HepG2 (cell line): ENCODE measurements around the gene ENO1. TPM values are rescaled to one million over a fixed set of nuclear protein-coding genes. Genes with fewer than 3 reads are reported as not detected.

ENCODE experiments used
- DPF2 ChIP-seq: sonication (generic); formaldehyde crosslinking; IDR thresholded peaks from 2 replicates; pipeline ENCODE4 v1.4.0; 2020; ENCODE audit warnings: mild to moderate bottlenecking, low read depth, missing genetic modification reagents, borderline replicate concordance
- SATB2 ChIP-seq: sonication (generic); formaldehyde crosslinking; IDR thresholded peaks from 2 replicates; pipeline ENCODE4 v1.5.0; 2020; ENCODE audit warnings: missing genetic modification reagents
- ZBTB26 ChIP-seq: IDR thresholded peaks from 2 replicates; pipeline ENCODE4 v1.6.1; 2016; ENCODE audit warnings: missing compliant biosample characterization, missing genetic modification reagents, borderline replicate concordance
- ZMAT3 ChIP-seq: sonication (generic); formaldehyde crosslinking; conservative IDR thresholded peaks from 2 replicates; pipeline ENCODE4 v1.7.0; 2021; ENCODE audit warnings: missing genetic modification reagents
- ZNF34 ChIP-seq: sonication (generic); formaldehyde crosslinking; IDR thresholded peaks from 2 replicates; pipeline ENCODE4 v1.4.0; 2020; ENCODE audit warnings: mild to moderate bottlenecking, missing genetic modification reagents, borderline replicate concordance
- ZNF589 ChIP-seq: sonication (generic); formaldehyde crosslinking; conservative IDR thresholded peaks from 2 replicates; pipeline ENCODE4 v1.8.0; 2022; ENCODE audit warnings: mild to moderate bottlenecking, moderate library complexity, missing genetic modification reagents
- ZNF629 ChIP-seq: sonication (generic); formaldehyde crosslinking; conservative IDR thresholded peaks from 2 replicates; pipeline ENCODE4 v1.5.0; 2020; ENCODE audit warnings: missing genetic modification reagents
- ZNF674 ChIP-seq: sonication (generic); formaldehyde crosslinking; IDR thresholded peaks from 2 replicates; pipeline ENCODE4 v1.5.0; 2020; ENCODE audit warnings: low read depth, mild to moderate bottlenecking, missing genetic modification reagents
- ZNF724P ChIP-seq: sonication (generic); formaldehyde crosslinking; IDR thresholded peaks from 2 replicates; pipeline ENCODE4 v1.8.0; 2022; ENCODE audit warnings: missing genetic modification reagents, borderline replicate concordance
- ZNF75D ChIP-seq: sonication (generic); formaldehyde crosslinking; IDR thresholded peaks from 2 replicates; pipeline ENCODE4 v1.8.1; 2023; ENCODE audit warnings: missing genetic modification reagents, mild to moderate bottlenecking, borderline replicate concordance
- ZNF883 ChIP-seq: sonication (generic); formaldehyde crosslinking; IDR thresholded peaks from 2 replicates; pipeline ENCODE4 v1.5.1; 2020; ENCODE audit warnings: mild to moderate bottlenecking, missing genetic modification reagents; ENCODE audit errors: not compliant biosample characterization
- ZNF891 ChIP-seq: sonication (generic); formaldehyde crosslinking; IDR thresholded peaks from 2 replicates; pipeline ENCODE4 v1.5.0; 2020; ENCODE audit warnings: mild to moderate bottlenecking, missing genetic modification reagents
- polyA plus RNA-seq, 8 experiments: library from polyadenylated mRNA; depleted of rRNA in 3 of 8; stranded (reverse) in 7 of 8; unstranded in 1 of 8; fragments of >200 nt; fragmentation: Illumina TruSeq in 4 of 8; extraction: Trizol in 4 of 8; gene quantifications; 2 replicates each; pipeline versions ENCODE4 v1.2.1 to v1.2.3, GENCODE V29; 2011 to 2016; ENCODE audit warnings: low read depth in 4 of 8, missing spikeins in 1 of 8, mixed read lengths in 1 of 8; ENCODE audit not compliant: insufficient read depth in 1 of 8
- total RNA-seq, 5 experiments: library from RNA; depleted of rRNA; stranded (reverse); fragments of >200 nt; fragmentation: Illumina TruSeq; extraction: Trizol; gene quantifications; 2 replicates each; pipeline ENCODE4 v1.2.3, GENCODE V29; 2016; ENCODE audit warnings: low read depth in 1 of 5
- TF ChIP-seq, protein P1 (sequence below): sonication (generic); formaldehyde crosslinking; IDR thresholded peaks from 2 replicates; pipeline ENCODE4 v1.4.0; 2020; ENCODE audit warnings: missing genetic modification reagents, mild to moderate bottlenecking, borderline replicate concordance
- TF ChIP-seq, protein P2 (sequence below): sonication (generic); formaldehyde crosslinking; IDR thresholded peaks from 2 replicates; pipeline ENCODE4 v1.5.0; 2020; ENCODE audit warnings: missing genetic modification reagents
- TF ChIP-seq, protein P3 (sequence below): sonication (generic); formaldehyde crosslinking; IDR thresholded peaks from one replicate; pipeline ENCODE4 v1.5.1; 2020; ENCODE audit warnings: mild to moderate bottlenecking, missing genetic modification reagents; ENCODE audit errors: not compliant biosample characterization

ENO1 gene
- total and polyA plus RNA-seq, 2 of the 13 experiments (the other 11 are each of a cell fraction or from before 2014, with no cell fraction given) = 1,559 to 3,103 TPM

GRCh38 chr1:8878698-8879463 is 395 bp upstream of the ENO1 start (continued):
- peak; percentile 61 for TF ChIP-seq ZNF883
- TF ChIP-seq, protein P1, sequence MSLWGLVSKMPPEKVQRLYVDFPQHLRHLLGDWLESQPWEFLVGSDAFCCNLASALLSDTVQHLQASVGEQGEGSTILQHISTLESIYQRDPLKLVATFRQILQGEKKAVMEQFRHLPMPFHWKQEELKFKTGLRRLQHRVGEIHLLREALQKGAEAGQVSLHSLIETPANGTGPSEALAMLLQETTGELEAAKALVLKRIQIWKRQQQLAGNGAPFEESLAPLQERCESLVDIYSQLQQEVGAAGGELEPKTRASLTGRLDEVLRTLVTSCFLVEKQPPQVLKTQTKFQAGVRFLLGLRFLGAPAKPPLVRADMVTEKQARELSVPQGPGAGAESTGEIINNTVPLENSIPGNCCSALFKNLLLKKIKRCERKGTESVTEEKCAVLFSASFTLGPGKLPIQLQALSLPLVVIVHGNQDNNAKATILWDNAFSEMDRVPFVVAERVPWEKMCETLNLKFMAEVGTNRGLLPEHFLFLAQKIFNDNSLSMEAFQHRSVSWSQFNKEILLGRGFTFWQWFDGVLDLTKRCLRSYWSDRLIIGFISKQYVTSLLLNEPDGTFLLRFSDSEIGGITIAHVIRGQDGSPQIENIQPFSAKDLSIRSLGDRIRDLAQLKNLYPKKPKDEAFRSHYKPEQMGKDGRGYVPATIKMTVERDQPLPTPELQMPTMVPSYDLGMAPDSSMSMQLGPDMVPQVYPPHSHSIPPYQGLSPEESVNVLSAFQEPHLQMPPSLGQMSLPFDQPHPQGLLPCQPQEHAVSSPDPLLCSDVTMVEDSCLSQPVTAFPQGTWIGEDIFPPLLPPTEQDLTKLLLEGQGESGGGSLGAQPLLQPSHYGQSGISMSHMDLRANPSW (CRISPR knock-in tag) = no peak; the same call in 1 of the 2 replicates
- no peak for TF ChIP-seq ZNF75D (CRISPR knock-in tag)
- no peak for TF ChIP-seq ZNF34 (CRISPR knock-in tag)
- TF ChIP-seq, protein P2, sequence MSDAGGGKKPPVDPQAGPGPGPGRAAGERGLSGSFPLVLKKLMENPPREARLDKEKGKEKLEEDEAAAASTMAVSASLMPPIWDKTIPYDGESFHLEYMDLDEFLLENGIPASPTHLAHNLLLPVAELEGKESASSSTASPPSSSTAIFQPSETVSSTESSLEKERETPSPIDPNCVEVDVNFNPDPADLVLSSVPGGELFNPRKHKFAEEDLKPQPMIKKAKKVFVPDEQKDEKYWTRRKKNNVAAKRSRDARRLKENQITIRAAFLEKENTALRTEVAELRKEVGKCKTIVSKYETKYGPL (CRISPR knock-in tag) = peak; percentile 88
- TF ChIP-seq, protein P3, sequence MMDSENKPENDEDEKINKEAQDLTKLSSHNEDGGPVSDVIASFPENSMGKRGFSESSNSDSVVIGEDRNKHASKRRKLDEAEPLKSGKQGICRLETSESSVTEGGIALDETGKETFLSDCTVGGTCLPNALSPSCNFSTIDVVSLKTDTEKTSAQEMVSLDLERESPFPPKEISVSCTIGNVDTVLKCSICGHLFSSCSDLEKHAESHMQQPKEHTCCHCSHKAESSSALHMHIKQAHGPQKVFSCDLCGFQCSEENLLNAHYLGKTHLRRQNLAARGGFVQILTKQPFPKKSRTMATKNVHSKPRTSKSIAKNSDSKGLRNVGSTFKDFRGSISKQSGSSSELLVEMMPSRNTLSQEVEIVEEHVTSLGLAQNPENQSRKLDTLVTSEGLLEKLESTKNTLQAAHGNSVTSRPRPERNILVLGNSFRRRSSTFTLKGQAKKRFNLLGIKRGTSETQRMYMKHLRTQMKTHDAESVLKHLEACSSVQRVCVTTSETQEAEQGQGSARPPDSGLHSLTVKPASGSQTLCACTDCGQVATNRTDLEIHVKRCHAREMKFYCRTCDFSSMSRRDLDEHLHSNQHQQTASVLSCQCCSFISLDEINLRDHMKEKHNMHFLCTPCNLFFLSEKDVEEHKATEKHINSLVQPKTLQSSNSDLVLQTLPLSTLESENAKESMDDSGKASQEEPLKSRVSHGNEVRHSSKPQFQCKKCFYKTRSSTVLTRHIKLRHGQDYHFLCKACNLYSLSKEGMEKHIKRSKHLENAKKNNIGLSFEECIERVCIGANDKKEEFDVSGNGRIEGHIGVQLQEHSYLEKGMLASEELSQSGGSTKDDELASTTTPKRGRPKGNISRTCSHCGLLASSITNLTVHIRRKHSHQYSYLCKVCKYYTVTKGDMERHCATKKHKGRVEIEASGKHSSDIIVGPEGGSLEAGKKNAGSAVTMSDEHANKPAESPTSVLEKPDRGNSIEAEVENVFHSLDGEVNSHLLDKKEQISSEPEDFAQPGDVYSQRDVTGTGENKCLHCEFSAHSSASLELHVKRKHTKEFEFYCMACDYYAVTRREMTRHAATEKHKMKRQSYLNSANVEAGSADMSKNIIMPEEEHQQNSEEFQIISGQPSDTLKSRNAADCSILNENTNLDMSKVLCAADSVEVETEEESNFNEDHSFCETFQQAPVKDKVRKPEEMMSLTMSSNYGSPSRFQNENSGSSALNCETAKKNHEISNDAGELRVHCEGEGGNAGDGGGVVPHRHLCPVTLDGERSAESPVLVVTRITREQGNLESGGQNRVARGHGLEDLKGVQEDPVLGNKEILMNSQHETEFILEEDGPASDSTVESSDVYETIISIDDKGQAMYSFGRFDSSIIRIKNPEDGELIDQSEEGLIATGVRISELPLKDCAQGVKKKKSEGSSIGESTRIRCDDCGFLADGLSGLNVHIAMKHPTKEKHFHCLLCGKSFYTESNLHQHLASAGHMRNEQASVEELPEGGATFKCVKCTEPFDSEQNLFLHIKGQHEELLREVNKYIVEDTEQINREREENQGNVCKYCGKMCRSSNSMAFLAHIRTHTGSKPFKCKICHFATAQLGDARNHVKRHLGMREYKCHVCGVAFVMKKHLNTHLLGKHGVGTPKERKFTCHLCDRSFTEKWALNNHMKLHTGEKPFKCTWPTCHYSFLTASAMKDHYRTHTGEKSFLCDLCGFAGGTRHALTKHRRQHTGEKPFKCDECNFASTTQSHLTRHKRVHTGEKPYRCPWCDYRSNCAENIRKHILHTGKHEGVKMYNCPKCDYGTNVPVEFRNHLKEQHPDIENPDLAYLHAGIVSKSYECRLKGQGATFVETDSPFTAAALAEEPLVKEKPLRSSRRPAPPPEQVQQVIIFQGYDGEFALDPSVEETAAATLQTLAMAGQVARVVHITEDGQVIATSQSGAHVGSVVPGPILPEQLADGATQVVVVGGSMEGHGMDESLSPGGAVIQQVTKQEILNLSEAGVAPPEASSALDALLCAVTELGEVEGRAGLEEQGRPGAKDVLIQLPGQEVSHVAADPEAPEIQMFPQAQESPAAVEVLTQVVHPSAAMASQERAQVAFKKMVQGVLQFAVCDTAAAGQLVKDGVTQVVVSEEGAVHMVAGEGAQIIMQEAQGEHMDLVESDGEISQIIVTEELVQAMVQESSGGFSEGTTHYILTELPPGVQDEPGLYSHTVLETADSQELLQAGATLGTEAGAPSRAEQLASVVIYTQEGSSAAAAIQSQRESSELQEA = peak; percentile 15
- TF ChIP-seq ZNF589 (CRISPR knock-in tag) = peak; percentile 69; the same call in 1 of the 2 replicates
- peak; percentile 94 for TF ChIP-seq SATB2 (CRISPR knock-in tag)
- TF ChIP-seq ZNF629 = no peak; the same call in 1 of the 2 replicates
- peak; percentile 52 for TF ChIP-seq ZNF891 (CRISPR knock-in tag)
- TF ChIP-seq ZNF724P (CRISPR knock-in tag) = peak; percentile 96; the same call in 1 of the 2 replicates
- TF ChIP-seq ZBTB26 (CRISPR knock-in tag) = peak; percentile 41
- peak; percentile 99 for TF ChIP-seq ZNF674 (CRISPR knock-in tag)
- TF ChIP-seq ZMAT3 (CRISPR knock-in tag) = peak; percentile 98
- TF ChIP-seq DPF2 = peak; percentile 47; the same call in 1 of the 2 replicates
